Lung (tissue), 12 donors: Measurements from ENCODE around the gene SIDT2. TPM values are rescaled to one million over a fixed set of nuclear protein-coding genes. Genes with fewer than 3 reads are reported as not detected.

Source experiments
- ATAC-seq: fragments of 200-7000 bp; cut with Tn5 transposase; one replicate; pipeline ENCODE4 v1.9.1; 2020; ENCODE audit warnings: moderate number of reproducible peaks; ENCODE audit not compliant: insufficient read depth, low FRiP score
- DNase-seq, 3 donors: peaks; one replicate each; pipeline ENCODE4 v3.0.0-alpha.2; 2013 to 2017
- H3K27ac ChIP-seq, 2 donors: one replicate each; pipeline ENCODE4 v1.5.1; 2013; ENCODE audit warnings: mild to moderate bottlenecking in 2 of 2, moderate library complexity in 2 of 2, control low read depth in 1 of 2, inconsistent platforms in 1 of 2, low read depth in 1 of 2, low read length in 1 of 2
- H3K27me3 ChIP-seq, 3 donors: one replicate each; pipeline ENCODE4 v1.5.1; 2013; ENCODE audit warnings: low read length in 2 of 3; ENCODE audit not compliant: control insufficient read depth in 3 of 3, insufficient read depth in 3 of 3
- H3K36me3 ChIP-seq, 4 donors: one replicate each; pipeline ENCODE4 v1.5.1; 2013; ENCODE audit warnings: low read length in 4 of 4, mild to moderate bottlenecking in 1 of 4, moderate library complexity in 1 of 4; ENCODE audit not compliant: control insufficient read depth in 4 of 4, insufficient read depth in 4 of 4
- H3K4me1 ChIP-seq, 5 donors: one replicate each; pipeline ENCODE4 v1.5.1; 2013; ENCODE audit warnings: low read length in 5 of 5, mild to moderate bottlenecking in 2 of 5, moderate library complexity in 1 of 5; ENCODE audit not compliant: control insufficient read depth in 5 of 5, insufficient read depth in 5 of 5
- H3K4me3 ChIP-seq: one replicate; pipeline ENCODE4 v1.5.1; 2013; ENCODE audit warnings: mild to moderate bottlenecking, control low read depth, moderate library complexity
- H3K9ac ChIP-seq, 2 donors: one replicate each; pipeline ENCODE4 v1.5.1; 2013; ENCODE audit warnings: low read length in 2 of 2, control low read depth in 1 of 2; ENCODE audit not compliant: insufficient read depth in 1 of 2
- H3K9me3 ChIP-seq, 4 donors: one replicate each; pipeline ENCODE4 v1.5.1; 2013; ENCODE audit warnings: low read length in 3 of 4, mild to moderate bottlenecking in 1 of 4, moderate library complexity in 1 of 4; ENCODE audit not compliant: control insufficient read depth in 4 of 4, insufficient read depth in 3 of 4
- CTCF ChIP-seq: IDR thresholded peaks from 2 replicates; pipeline ENCODE4 v1.5.1; 2012; ENCODE audit warnings: mild to moderate bottlenecking; ENCODE audit errors: control extremely low read depth, extremely low read depth
- WGBS, 2 donors: extraction: QIAGEN DNeasy Blood & Tissue Kit; methylation state at CpG; one replicate each; pipeline ENCODE4 v1.1.7; 2013; 5-methylcytosine and 5-hydroxymethylcytosine counted together
- polyA plus RNA-seq, 2 donors: library from polyadenylated mRNA; stranded (reverse); fragments of 200-250 nt; gene quantifications; one replicate each; pipeline ENCODE4 v1.2.1, GENCODE V29; 2013
- total RNA-seq, 2 donors: library from RNA; depleted of rRNA in 1 of 2; stranded (reverse); fragments of >200 nt in 1 of 2; gene quantifications; one replicate each; pipeline ENCODE4 v1.2.1, GENCODE V29; 2014 to 2021
- donor health status: control.
- donor health status: control.
- donor health status: Bipolar disorder and iron deficiency.
- donor health status: healthy.
- donor health status: DM: yes; HTN: yes; CAD: no.

SIDT2 gene
- total and polyA plus RNA-seq, 4 donors, result 25.4 to 84.8 (median 38.4) TPM

- ATAC-seq, result no peak
- peaks cover 4 to 23% (median 11%) of the 10 kb centered on the region in 5 donors for H3K4me1 ChIP-seq
- no peak for DNase-seq
- peaks cover 3 to 25% (median 9%) of the 10 kb centered on the region in 4 donors for H3K36me3 ChIP-seq
- no peaks in the 10 kb centered on the region for H3K9me3 ChIP-seq
- H3K27me3 ChIP-seq, result no peaks in the 10 kb centered on the region
- H3K27ac ChIP-seq, result peak overlapping the region; percentile 89 to 99
- H3K4me3 ChIP-seq, result peak overlapping the region; percentile 93
- WGBS, 2 donors, result 8 to 13% methylated on average over 14 of the region's 14 CpGs
- no peak for TF ChIP-seq CTCF
- H3K9ac ChIP-seq, result peak overlapping the region; percentile 37 to 65
Observed at GRCh38 chr11:117230999-117231841, 52.7 kb downstream of the SIDT2 start.

- Histone ChIP-seq H3K4me1 (peaks cover 4 to 23% (median 11%) of the 10 kb centered on the region in 5 donors), H3K27ac (peak within 1 kb of the TSS; percentile 95 to 99), H3K4me3 (peak within 1 kb of the TSS; percentile 93), H3K27me3 (no peaks in the 10 kb centered on the region), H3K9ac (peak within 1 kb of the TSS; percentile 73 to 82), H3K36me3 (peaks cover 0 to 23% (median 11%) of the 10 kb centered on the region in 4 donors), H3K9me3 (no peaks in the 10 kb centered on the region)
- no peak for DNase-seq
- WGBS, 2 donors, result 0% methylated on average over 8 to 13 of the region's 13 CpGs
- no peak for TF ChIP-seq CTCF
- no peak for ATAC-seq
Observed at GRCh38 chr11:117231842-117232091, 53.2 kb downstream of the SIDT2 start, which contains the start of gene PCSK7. TSS of gene PCSK7 (minus strand) at chr11:117232073. CDS start at chr11:117229844, 2,229 bp downstream.

- Histone ChIP-seq H3K9ac (peak within 1 kb of the TSS; percentile 73 to 82), H3K27ac (peak within 1 kb of the TSS; percentile 95 to 99), H3K4me3 (peak within 1 kb of the TSS; percentile 93), H3K4me1 (peaks cover 4 to 23% (median 11%) of the 10 kb centered on the region in 5 donors), H3K36me3 (peaks cover 0 to 19% (median 11%) of the 10 kb centered on the region in 4 donors), H3K27me3 (no peaks in the 10 kb centered on the region), H3K9me3 (no peaks in the 10 kb centered on the region)
- ATAC-seq, result peak; percentile 91
- 0 to 1% methylated on average over 47 to 92 of the region's 94 CpGs for WGBS, 2 donors
- peak; percentile 69 for TF ChIP-seq CTCF
- DNase-seq, result peak; percentile 86 to 90 (median 89)
Observed at GRCh38 chr11:117232092-117232878, 53.7 kb downstream of the SIDT2 start, which contains the start of gene RNF214. TSS of gene RNF214 (plus strand) at chr11:117232671. CDS start at chr11:117234273, 1,602 bp downstream.
